HEK293 (cell line): ENCODE data around the gene POM121L2.

Experiments used
- HOXA7 ChIP-seq: sonication (generic); formaldehyde crosslinking; IDR thresholded peaks from 2 replicates; pipeline ENCODE4 v1.8.1; 2022; ENCODE audit warnings: missing genetic modification reagents, borderline replicate concordance
- HOXC10 ChIP-seq: sonication (generic); formaldehyde crosslinking; IDR thresholded peaks from 2 replicates; pipeline ENCODE4 v1.8.1; 2023; ENCODE audit warnings: mild to moderate bottlenecking, missing genetic modification reagents
- HOXD13 ChIP-seq: sonication (generic); formaldehyde crosslinking; IDR thresholded peaks from 2 replicates; pipeline ENCODE4 v1.8.0; 2022; ENCODE audit warnings: missing genetic modification reagents, borderline replicate concordance
- MZF1 ChIP-seq: fragments of 450-650 bp; formaldehyde crosslinking; IDR thresholded peaks from 2 replicates; pipeline ENCODE4 v1.5.1; 2017; ENCODE audit warnings: missing biosample characterization, missing genetic modification characterization, borderline replicate concordance
- PRDM6 ChIP-seq: fragments of 450-650 bp; formaldehyde crosslinking; IDR thresholded peaks from 2 replicates; pipeline ENCODE4 v1.5.1; 2017; ENCODE audit warnings: missing biosample characterization, missing genetic modification characterization
- ZIC2 ChIP-seq: fragments of 450-650 bp; formaldehyde crosslinking; IDR thresholded peaks from 2 replicates; pipeline ENCODE4 v1.5.1; 2016; ENCODE audit warnings: missing biosample characterization, missing genetic modification characterization
- ZNF10 ChIP-seq: fragments of 450-650 bp; formaldehyde crosslinking; IDR thresholded peaks from 2 replicates; pipeline ENCODE4 v1.5.1; 2017; ENCODE audit warnings: missing biosample characterization, missing genetic modification characterization
- ZNF140 ChIP-seq: fragments of 450-650 bp; formaldehyde crosslinking; IDR thresholded peaks from 2 replicates; pipeline ENCODE4 v1.5.1; 2016; ENCODE audit warnings: missing biosample characterization, missing genetic modification characterization
- ZNF19 ChIP-seq: fragments of 450-650 bp; formaldehyde crosslinking; IDR thresholded peaks from 2 replicates; pipeline ENCODE4; 2016; ENCODE audit warnings: missing biosample characterization, missing genetic modification characterization, low read depth
- ZNF292 ChIP-seq: fragments of 450-650 bp; formaldehyde crosslinking; IDR thresholded peaks from 2 replicates; pipeline ENCODE4 v1.5.1; 2016; ENCODE audit warnings: low read depth, missing biosample characterization, missing genetic modification characterization, borderline replicate concordance
- ZNF311 ChIP-seq: fragments of 450-650 bp; formaldehyde crosslinking; IDR thresholded peaks from 2 replicates; pipeline ENCODE4 v1.5.1; 2017; ENCODE audit warnings: missing biosample characterization, missing genetic modification characterization, borderline replicate concordance
- ZNF341 ChIP-seq: fragments of 450-650 bp; formaldehyde crosslinking; IDR thresholded peaks from 2 replicates; pipeline ENCODE4; 2016; ENCODE audit warnings: low read depth, missing biosample characterization, missing genetic modification characterization
- ZNF544 ChIP-seq: fragments of 450-650 bp; formaldehyde crosslinking; IDR thresholded peaks from 2 replicates; pipeline ENCODE4 v1.5.0; 2017; ENCODE audit warnings: missing biosample characterization, missing genetic modification characterization
- ZNF560 ChIP-seq: fragments of 450-650 bp; formaldehyde crosslinking; IDR thresholded peaks from 2 replicates; pipeline ENCODE4 v1.5.1; 2017; ENCODE audit warnings: missing biosample characterization, missing genetic modification characterization, borderline replicate concordance
- ZNF571 ChIP-seq: fragments of 450-650 bp; formaldehyde crosslinking; IDR thresholded peaks from 2 replicates; pipeline ENCODE4 v1.5.0; 2017; ENCODE audit warnings: missing biosample characterization, missing genetic modification characterization
- ZNF600 ChIP-seq: fragments of 450-650 bp; formaldehyde crosslinking; IDR thresholded peaks from 2 replicates; pipeline ENCODE4 v1.5.1; 2016; ENCODE audit warnings: missing biosample characterization, missing genetic modification characterization
- ZNF747 ChIP-seq: fragments of 450-650 bp; formaldehyde crosslinking; IDR thresholded peaks from 2 replicates; pipeline ENCODE4 v1.5.1; 2016; ENCODE audit warnings: missing biosample characterization, missing genetic modification characterization
- ZNF768 ChIP-seq: fragments of 450-650 bp; formaldehyde crosslinking; IDR thresholded peaks from 2 replicates; pipeline ENCODE4 v1.5.1; 2018; ENCODE audit warnings: missing biosample characterization, mild to moderate bottlenecking, missing genetic modification characterization
- ZNF837 ChIP-seq: fragments of 450-650 bp; formaldehyde crosslinking; IDR thresholded peaks from 2 replicates; pipeline ENCODE4 v1.5.1; 2016; ENCODE audit warnings: missing biosample characterization, missing genetic modification characterization
- ZSCAN30 ChIP-seq: fragments of 450-650 bp; IDR thresholded peaks from 2 replicates; pipeline ENCODE4 v1.5.1; 2018; ENCODE audit warnings: missing biosample characterization, mild to moderate bottlenecking, missing genetic modification characterization, moderate library complexity
- TF ChIP-seq, protein P1 (sequence below): fragments of 450-650 bp; formaldehyde crosslinking; IDR thresholded peaks from 2 replicates; pipeline ENCODE4 v1.5.1; 2016; ENCODE audit warnings: missing biosample characterization, missing genetic modification characterization
- TF ChIP-seq, protein P2 (sequence below): fragments of 450-650 bp; formaldehyde crosslinking; IDR thresholded peaks from 2 replicates; pipeline ENCODE4 v1.5.1; 2016; ENCODE audit warnings: missing biosample characterization, missing genetic modification characterization, borderline replicate concordance
- TF ChIP-seq, protein P3 (sequence below): fragments of 450-650 bp; formaldehyde crosslinking; IDR thresholded peaks from 2 replicates; pipeline ENCODE4 v1.5.1; 2016; ENCODE audit warnings: missing biosample characterization, missing genetic modification characterization
- TF ChIP-seq, protein P4 (sequence below): fragments of 450-650 bp; formaldehyde crosslinking; IDR thresholded peaks from 2 replicates; pipeline ENCODE4 v1.5.1; 2016; ENCODE audit warnings: missing biosample characterization, missing genetic modification characterization

The POM121L2 gene

DNA sequence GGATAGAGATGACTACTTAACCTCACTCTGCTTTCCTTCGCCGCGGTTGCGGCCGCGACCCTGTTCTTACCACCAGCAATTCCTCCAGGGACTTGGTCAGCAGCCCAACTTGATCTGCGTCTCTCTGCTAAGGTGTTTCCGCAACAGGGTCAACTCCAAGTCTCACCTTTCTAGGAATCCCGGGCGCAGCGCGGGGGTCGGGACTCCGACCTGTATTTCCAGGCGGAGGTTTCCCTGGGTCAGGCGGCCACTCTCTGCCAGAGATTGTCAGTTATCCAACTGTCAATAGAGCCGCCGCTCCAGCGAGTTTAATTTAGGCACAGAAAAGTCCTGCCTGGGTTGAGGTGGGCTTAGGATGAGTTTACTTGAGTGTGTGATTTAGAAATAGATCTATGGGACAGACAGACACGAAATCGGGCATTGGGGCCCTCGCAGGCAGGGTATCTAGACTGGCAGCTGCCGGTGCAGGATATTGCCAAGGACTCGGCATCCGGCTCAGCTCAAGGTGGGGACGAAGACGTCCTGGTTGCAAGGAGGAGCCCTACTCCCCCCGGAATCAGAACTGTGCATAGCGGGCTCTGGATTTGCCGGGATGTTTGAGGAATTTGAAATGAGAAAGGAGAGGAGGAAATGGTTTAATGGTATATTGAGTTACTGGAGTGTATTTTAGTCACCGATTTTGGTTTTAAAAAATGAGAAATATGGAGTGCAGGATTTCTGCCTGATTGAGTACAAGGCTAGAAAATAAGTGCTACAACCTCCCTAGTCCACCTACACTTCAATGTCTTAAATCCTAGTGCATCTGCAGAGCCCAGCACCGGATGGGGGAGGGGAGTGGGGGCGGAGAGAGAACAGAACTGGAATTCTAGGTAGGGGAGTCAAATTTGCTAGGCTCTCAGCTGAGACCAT, 23.7 kb downstream of the POM121L2 start (continued):
- TF ChIP-seq, protein P1, sequence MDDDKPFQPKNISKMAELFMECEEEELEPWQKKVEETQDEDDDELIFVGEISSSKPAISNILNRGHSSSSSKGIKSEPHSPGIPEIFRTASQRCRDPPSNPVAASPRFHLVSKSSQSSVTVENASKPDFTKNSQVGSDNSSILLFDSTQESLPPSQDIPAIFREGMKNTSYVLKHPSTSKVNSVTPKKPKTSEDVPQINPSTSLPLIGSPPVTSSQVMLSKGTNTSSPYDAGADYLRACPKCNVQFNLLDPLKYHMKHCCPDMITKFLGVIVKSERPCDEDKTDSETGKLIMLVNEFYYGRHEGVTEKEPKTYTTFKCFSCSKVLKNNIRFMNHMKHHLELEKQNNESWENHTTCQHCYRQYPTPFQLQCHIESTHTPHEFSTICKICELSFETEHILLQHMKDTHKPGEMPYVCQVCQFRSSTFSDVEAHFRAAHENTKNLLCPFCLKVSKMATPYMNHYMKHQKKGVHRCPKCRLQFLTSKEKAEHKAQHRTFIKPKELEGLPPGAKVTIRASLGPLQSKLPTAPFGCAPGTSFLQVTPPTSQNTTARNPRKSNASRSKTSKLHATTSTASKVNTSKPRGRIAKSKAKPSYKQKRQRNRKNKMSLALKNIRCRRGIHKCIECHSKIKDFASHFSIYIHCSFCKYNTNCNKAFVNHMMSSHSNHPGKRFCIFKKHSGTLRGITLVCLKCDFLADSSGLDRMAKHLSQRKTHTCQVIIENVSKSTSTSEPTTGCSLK: no peak
- TF ChIP-seq, protein P2, sequence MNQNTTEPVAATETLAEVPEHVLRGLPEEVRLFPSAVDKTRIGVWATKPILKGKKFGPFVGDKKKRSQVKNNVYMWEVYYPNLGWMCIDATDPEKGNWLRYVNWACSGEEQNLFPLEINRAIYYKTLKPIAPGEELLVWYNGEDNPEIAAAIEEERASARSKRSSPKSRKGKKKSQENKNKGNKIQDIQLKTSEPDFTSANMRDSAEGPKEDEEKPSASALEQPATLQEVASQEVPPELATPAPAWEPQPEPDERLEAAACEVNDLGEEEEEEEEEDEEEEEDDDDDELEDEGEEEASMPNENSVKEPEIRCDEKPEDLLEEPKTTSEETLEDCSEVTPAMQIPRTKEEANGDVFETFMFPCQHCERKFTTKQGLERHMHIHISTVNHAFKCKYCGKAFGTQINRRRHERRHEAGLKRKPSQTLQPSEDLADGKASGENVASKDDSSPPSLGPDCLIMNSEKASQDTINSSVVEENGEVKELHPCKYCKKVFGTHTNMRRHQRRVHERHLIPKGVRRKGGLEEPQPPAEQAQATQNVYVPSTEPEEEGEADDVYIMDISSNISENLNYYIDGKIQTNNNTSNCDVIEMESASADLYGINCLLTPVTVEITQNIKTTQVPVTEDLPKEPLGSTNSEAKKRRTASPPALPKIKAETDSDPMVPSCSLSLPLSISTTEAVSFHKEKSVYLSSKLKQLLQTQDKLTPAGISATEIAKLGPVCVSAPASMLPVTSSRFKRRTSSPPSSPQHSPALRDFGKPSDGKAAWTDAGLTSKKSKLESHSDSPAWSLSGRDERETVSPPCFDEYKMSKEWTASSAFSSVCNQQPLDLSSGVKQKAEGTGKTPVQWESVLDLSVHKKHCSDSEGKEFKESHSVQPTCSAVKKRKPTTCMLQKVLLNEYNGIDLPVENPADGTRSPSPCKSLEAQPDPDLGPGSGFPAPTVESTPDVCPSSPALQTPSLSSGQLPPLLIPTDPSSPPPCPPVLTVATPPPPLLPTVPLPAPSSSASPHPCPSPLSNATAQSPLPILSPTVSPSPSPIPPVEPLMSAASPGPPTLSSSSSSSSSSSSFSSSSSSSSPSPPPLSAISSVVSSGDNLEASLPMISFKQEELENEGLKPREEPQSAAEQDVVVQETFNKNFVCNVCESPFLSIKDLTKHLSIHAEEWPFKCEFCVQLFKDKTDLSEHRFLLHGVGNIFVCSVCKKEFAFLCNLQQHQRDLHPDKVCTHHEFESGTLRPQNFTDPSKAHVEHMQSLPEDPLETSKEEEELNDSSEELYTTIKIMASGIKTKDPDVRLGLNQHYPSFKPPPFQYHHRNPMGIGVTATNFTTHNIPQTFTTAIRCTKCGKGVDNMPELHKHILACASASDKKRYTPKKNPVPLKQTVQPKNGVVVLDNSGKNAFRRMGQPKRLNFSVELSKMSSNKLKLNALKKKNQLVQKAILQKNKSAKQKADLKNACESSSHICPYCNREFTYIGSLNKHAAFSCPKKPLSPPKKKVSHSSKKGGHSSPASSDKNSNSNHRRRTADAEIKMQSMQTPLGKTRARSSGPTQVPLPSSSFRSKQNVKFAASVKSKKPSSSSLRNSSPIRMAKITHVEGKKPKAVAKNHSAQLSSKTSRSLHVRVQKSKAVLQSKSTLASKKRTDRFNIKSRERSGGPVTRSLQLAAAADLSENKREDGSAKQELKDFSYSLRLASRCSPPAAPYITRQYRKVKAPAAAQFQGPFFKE (tag by site-specific recombination): no peak
- TF ChIP-seq ZNF292 (tag by site-specific recombination) (no peak), ZNF571 (tag by site-specific recombination) (no peak), ZNF544 (tag by site-specific recombination) (no peak), HOXA7 (CRISPR knock-in tag) (no peak), HOXD13 (CRISPR knock-in tag) (no peak), ZNF341 (peak; percentile 44; the same call in 1 of the 2 replicates), ZNF747 (no peak), ZNF560 (tag by site-specific recombination) (no peak), ZSCAN30 (tag by site-specific recombination) (no peak), ZIC2 (no peak), PRDM6 (tag by site-specific recombination) (no peak), HOXC10 (CRISPR knock-in tag) (no peak), ZNF140 (tag by site-specific recombination) (no peak), MZF1 (peak; percentile 21; the same call in 1 of the 2 replicates), ZNF600 (tag by site-specific recombination) (peak; percentile 27), ZNF311 (no peak), ZNF768 (tag by site-specific recombination) (no peak), ZNF19 (no peak), ZNF10 (tag by site-specific recombination) (no peak), ZNF837 (tag by site-specific recombination) (no peak)
- TF ChIP-seq, protein P3, sequence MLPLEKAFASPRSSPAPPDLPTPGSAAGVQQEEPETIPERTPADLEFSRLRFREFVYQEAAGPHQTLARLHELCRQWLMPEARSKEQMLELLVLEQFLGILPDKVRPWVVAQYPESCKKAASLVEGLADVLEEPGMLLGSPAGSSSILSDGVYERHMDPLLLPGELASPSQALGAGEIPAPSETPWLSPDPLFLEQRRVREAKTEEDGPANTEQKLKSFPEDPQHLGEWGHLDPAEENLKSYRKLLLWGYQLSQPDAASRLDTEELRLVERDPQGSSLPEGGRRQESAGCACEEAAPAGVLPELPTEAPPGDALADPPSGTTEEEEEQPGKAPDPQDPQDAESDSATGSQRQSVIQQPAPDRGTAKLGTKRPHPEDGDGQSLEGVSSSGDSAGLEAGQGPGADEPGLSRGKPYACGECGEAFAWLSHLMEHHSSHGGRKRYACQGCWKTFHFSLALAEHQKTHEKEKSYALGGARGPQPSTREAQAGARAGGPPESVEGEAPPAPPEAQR: no peak
- TF ChIP-seq, protein P4, sequence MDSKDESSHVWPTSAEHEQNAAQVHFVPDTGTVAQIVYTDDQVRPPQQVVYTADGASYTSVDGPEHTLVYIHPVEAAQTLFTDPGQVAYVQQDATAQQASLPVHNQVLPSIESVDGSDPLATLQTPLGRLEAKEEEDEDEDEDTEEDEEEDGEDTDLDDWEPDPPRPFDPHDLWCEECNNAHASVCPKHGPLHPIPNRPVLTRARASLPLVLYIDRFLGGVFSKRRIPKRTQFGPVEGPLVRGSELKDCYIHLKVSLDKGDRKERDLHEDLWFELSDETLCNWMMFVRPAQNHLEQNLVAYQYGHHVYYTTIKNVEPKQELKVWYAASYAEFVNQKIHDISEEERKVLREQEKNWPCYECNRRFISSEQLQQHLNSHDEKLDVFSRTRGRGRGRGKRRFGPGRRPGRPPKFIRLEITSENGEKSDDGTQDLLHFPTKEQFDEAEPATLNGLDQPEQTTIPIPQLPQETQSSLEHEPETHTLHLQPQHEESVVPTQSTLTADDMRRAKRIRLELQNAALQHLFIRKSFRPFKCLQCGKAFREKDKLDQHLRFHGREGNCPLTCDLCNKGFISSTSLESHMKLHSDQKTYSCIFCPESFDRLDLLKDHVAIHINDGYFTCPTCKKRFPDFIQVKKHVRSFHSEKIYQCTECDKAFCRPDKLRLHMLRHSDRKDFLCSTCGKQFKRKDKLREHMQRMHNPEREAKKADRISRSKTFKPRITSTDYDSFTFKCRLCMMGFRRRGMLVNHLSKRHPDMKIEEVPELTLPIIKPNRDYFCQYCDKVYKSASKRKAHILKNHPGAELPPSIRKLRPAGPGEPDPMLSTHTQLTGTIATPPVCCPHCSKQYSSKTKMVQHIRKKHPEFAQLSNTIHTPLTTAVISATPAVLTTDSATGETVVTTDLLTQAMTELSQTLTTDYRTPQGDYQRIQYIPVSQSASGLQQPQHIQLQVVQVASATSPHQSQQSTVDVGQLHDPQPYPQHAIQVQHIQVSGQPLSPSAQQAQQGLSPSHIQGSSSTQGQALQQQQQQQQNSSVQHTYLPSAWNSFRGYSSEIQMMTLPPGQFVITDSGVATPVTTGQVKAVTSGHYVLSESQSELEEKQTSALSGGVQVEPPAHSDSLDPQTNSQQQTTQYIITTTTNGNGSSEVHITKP: peak; percentile 93
